ENCODE results near the gene LRCOL1. TPM values are rescaled to one million over a fixed set of nuclear protein-coding genes. Genes with fewer than 3 reads are reported as not detected.

Gene LRCOL1
- total RNA-seq, 2 donors from 2014 or later: not detected

DNA sequence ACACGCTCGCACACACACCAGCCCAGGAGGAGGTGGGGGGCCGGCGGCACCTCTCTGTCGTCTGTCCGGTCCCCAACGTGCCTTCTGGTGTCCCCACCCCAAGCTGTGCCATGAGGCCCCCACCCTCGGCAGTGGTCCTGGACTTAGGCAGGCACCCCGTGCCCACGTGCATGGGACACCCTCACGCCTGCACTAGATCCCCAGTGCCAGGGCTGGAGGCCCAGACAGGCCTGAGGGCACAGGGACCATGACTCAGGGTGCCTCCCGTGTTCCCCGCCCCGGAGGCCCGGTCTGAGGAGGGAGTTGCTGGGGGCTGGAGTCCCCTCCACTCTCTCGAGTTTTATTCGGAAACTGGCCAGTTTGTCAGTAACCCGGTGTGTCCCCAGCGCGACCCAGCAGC lies 38.8 kb downstream of the LRCOL1 start:
- TF ChIP-seq, protein P1, sequence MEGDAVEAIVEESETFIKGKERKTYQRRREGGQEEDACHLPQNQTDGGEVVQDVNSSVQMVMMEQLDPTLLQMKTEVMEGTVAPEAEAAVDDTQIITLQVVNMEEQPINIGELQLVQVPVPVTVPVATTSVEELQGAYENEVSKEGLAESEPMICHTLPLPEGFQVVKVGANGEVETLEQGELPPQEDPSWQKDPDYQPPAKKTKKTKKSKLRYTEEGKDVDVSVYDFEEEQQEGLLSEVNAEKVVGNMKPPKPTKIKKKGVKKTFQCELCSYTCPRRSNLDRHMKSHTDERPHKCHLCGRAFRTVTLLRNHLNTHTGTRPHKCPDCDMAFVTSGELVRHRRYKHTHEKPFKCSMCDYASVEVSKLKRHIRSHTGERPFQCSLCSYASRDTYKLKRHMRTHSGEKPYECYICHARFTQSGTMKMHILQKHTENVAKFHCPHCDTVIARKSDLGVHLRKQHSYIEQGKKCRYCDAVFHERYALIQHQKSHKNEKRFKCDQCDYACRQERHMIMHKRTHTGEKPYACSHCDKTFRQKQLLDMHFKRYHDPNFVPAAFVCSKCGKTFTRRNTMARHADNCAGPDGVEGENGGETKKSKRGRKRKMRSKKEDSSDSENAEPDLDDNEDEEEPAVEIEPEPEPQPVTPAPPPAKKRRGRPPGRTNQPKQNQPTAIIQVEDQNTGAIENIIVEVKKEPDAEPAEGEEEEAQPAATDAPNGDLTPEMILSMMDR (IDR thresholded peaks at IDR 0.05): no peak
- no peak for TF ChIP-seq POLR2A (IDR thresholded peaks at IDR 0.05)
- Histone ChIP-seq H3K27me3 (no peaks in the 10 kb centered on the region), H3K4me3 (no peak overlapping the region), H3K4me1 (no peaks in the 10 kb centered on the region), H3K9me3 (no peaks in the 10 kb centered on the region), H3K27ac (no peak overlapping the region), H3K36me3 (replicated peaks in 1 of 2; ENCODE audit: insufficient read depth in 1 of 2, low read depth in 2 of 2) (peaks cover 0 to 10% of the 10 kb centered on the region in 2 donors)
- ATAC-seq (no peak), DNase-seq (no peak)
- 92 to 93% methylated on average over 8 to 20 of the region's 20 CpGs for WGBS, 2 donors
- intact Hi-C loops (cut with DNase I): no loop called here

DNA sequence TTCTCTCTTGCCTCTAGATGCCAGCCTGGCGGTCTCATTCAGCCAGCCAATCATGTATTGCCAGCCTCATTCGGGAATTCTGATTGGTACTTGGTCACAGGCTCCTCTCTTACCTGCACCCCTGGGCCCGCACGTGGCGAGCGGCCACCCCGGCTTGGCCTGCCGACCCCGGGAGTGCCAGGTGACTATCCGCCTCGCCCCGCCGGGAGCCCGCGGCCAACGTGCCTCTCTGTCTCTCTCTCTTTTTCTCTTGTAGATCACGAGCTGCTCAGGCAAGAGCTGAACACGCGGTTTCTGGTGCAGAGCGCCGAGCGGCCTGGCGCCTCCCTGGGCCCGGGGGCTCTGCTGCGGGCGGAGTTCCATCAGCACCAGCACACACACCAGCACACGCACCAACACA lies 39.3 kb downstream of the LRCOL1 start:
- no peak overlapping the region for H3K4me3 ChIP-seq
- DNase-seq (no peak), ATAC-seq (no peak)
- no peaks in the 10 kb centered on the region for H3K4me1 ChIP-seq
- peaks cover 0 to 6% of the 10 kb centered on the region in 2 donors for H3K36me3 ChIP-seq (replicated peaks in 1 of 2; ENCODE audit: insufficient read depth in 1 of 2, low read depth in 2 of 2)
- TF ChIP-seq, protein P1 (IDR thresholded peaks at IDR 0.05): no peak
- TF ChIP-seq POLR2A (IDR thresholded peaks at IDR 0.05): no peak
- no peak overlapping the region for H3K27ac ChIP-seq
- intact Hi-C loops (cut with DNase I): no loop called here
- WGBS, 2 donors: 94 to 96% methylated on average over 23 to 26 of the region's 27 CpGs
- H3K9me3 ChIP-seq: no peaks in the 10 kb centered on the region
- no peaks in the 10 kb centered on the region for H3K27me3 ChIP-seq

DNA sequence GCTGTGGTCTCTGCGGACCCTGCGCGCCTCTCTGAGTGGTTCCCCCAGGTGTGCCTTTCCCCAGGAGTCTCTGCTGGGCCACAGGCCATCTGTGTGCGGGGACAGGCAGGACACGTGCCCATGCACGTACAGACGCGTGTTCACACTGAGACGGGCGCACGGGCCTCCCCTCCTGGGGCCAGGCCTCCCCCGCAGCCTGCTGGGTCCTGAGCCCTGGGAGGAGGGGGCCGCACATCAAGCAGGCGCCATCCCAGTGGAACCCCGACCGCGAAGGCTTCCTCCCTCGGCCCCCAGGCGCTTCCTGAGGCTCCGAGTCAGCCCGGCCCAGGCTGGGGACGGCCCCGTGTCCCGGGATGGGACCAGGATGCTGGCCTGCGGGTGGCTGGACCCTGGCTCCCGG lies 39.7 kb downstream of the LRCOL1 start:
- no peaks in the 10 kb centered on the region for H3K4me1 ChIP-seq
- TF ChIP-seq POLR2A (IDR thresholded peaks at IDR 0.05): no peak
- intact Hi-C loops (cut with DNase I): no loop called here
- H3K36me3 ChIP-seq (replicated peaks in 1 of 2; ENCODE audit: insufficient read depth in 1 of 2, low read depth in 2 of 2): peaks cover 0 to 6% of the 10 kb centered on the region in 2 donors
- H3K27me3 ChIP-seq: no peaks in the 10 kb centered on the region
- no peak overlapping the region for H3K27ac ChIP-seq
- H3K9me3 ChIP-seq: no peaks in the 10 kb centered on the region
- H3K4me3 ChIP-seq: no peak overlapping the region
- WGBS, 2 donors: 98% methylated on average over 23 of the region's 26 CpGs; no CpG with 5 or more reads in 1 of the 2 donors
- DNase-seq (no peak), ATAC-seq (no peak)

DNA sequence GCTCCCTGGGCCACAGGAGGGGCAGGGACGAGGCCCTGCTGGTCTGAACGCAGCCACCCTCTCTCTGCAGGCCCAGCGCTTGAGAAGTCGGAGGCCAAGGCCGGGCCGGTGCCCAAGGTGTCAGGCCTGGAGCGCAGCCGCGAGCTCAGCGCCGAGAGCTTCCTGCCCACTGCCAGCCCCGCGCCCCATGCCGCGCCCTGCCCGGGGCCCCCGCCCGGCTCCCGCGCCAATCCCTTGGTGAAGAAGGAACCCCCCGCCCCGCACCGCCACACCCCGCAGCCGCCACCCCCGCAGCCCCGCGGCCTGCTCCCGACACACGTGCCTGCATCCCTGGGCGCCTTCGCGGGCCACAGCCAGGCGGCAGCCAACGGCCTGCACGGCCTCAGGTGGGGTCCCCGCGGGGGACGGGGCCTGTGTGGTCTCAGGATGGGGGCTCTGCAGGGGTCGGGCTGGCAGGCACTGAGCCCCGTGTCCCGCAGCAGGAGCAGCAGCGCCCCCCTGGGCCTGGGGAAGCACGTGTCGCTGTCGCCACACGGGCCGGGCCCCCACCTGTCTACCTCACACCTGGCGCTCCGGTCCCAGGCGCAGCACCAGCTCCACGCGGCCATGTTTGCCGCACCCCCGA lies 40.4 kb downstream of the LRCOL1 start:
- DNase-seq (no peak), ATAC-seq (no peak)
- H3K4me3 ChIP-seq: no peak overlapping the region
- no peaks in the 10 kb centered on the region for H3K4me1 ChIP-seq
- TF ChIP-seq, protein P1 (IDR thresholded peaks at IDR 0.05): no peak
- TF ChIP-seq POLR2A (IDR thresholded peaks at IDR 0.05): no peak
- H3K27ac ChIP-seq: no peak overlapping the region
- H3K27me3 ChIP-seq: no peaks in the 10 kb centered on the region
- 94 to 100% methylated on average over 3 to 29 of the region's 55 CpGs for WGBS, 2 donors
- H3K36me3 ChIP-seq (replicated peaks in 1 of 2; ENCODE audit: insufficient read depth in 1 of 2, low read depth in 2 of 2): peaks cover 0 to 4% of the 10 kb centered on the region in 2 donors
- H3K9me3 ChIP-seq: no peaks in the 10 kb centered on the region
- intact Hi-C loops (cut with DNase I): no loop called here

DNA sequence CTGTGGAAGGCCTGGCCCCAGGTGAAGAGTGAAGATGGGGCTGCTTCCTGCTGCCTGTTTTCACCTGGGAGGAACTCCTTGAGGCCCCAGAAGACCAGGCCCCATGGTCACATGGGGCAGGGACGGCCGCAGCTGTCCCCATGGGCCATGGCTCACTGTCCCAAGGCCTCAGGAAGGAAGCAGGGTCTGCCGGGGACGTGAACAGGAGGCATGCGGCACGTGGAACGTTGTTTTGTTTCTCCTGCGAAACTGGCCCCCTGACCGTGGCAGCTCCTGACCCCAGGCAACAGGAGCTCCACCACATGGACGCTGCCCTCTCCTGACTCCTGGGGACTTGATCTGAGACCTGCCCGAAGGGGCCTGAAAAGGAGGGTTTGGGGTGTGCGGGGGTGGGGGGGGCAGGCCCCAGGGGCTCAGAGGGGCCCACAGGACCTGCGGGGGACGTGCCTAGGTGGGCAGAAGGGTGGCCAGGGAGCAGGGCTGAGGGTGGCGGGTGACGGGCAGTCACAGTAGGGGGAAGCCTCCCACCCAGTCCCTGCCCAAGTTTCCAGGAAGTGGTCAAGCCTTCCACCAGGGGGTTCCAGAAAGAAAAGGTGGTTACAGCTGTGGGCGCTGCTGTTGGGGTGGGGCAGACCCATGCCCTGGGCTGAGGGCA lies 41.4 kb downstream of the LRCOL1 start:
- 84 to 87% methylated on average over 3 to 17 of the region's 17 CpGs for WGBS, 2 donors
- no peaks in the 10 kb centered on the region for H3K9me3 ChIP-seq
- ATAC-seq (no peak), DNase-seq (no peak)
- H3K4me3 ChIP-seq: no peak overlapping the region
- TF ChIP-seq, protein P1 (IDR thresholded peaks at IDR 0.05): no peak
- no peak for TF ChIP-seq POLR2A (IDR thresholded peaks at IDR 0.05)
- intact Hi-C loops (cut with DNase I): no loop called here
- H3K27ac ChIP-seq: no peak overlapping the region
- no peaks in the 10 kb centered on the region for H3K27me3 ChIP-seq
- no peaks in the 10 kb centered on the region for H3K4me1 ChIP-seq
- no peaks in the 10 kb centered on the region for H3K36me3 ChIP-seq (replicated peaks in 1 of 2; ENCODE audit: insufficient read depth in 1 of 2, low read depth in 2 of 2)
